SW 1271 (cell line): Measurements from ENCODE around the gene TLR3.
"Not testable (repeated sequence)": the region's sequence is repeated elsewhere in the genome, so short reads cannot be mapped to it uniquely, and the experiment has no call there.

Experiments used
- DNase-seq, 2 experiments: peaks; one replicate each; lab custom pipeline; 2025; lab: John Stamatoyannopoulos, UW

TLR3 gene

DNA sequence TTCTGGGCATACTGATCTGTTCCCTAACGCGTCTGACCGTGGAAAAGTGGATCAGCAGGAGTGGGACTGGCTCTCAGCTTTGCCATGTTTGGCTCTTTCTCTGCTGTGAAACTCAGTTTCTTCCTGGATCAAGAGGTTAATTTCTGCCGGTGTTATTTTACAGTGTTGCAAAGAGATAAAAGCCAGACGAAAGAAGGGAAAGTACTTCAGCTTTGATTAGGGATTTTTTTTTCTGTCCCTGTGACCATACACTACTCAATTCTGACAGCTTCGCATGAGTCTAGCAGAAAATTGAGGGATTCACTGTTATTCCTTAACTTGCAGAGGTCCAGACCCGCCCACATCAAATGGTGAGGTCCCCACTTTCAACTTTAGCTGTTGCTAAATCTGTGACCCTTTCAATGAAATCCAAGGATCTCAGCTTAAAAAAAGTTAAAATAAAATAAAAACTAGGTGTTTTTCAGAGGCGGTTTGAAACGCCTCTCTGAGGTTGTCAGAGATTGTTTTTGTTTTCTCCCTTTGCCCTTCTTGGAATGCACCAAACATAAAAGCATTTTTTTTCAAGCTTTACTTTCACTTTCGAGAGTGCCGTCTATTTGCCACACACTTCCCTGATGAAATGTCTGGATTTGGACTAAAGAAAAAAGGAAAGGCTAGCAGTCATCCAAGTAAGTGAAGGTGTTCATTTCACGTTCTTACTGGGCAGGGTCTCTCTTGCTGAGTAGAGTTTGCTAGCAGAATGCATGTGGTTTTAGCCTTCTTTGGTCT, at the start of gene TLR3:
Gene TLR3 (plus strand): TSS at position 576 of the 768 bp plus-strand sequence. CDS start 7,464 bp downstream, outside the sequence.
- no peak for DNase-seq

DNA sequence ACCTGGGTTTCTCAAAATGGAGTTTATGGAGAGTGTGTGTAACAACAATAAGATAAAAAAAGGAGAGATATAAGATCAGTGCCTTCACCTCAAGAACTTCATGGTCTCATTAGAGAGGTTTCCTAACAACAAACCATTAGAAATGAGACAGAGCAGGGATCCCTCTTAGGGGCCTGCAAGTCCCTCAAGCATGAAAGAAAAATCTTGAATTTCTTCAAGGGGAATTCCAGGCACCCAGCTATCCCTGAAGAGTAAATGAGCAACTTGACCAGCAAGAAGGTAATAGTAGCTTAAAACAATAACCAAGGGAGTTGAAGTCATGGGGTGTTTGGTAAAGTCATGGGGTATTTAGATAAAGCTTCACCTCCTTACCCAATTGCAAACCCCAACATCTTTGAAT, 49.7 kb upstream of the TLR3 start:
- no peak for DNase-seq

DNA sequence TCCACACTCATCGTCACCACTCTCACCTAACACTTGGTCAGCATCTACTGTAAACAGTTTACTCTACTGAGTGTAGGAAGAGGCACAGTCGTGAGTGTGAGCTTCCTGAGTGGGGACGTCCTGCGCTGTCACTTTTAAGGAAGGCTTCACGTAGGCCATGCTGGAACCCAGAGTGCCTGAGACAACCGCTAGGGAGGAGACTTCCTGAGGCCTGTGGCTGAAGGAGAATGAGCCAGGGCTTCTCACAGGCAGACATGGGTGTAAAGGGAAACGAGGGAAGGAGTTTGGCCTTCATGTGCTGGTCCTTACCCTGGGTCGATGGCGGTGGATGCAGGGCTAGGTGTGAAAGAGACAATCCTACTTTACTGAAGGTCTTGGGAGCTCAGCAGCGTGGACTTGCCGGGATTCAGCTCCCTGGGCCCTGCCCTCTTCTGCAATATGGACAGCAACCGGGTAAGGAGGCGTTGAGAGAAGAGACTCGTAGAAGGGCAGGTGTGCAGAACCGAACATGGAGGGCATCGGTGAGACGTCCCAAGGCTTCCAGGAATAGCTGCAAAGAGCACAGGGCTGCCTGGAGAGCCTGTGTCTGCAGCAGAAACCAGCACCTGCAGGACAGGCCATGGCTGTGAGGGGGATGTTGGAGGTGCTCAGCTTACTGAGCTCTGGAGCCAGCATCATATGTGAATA, 48.7 kb upstream of the TLR3 start:
- DNase-seq, result no peak

DNA sequence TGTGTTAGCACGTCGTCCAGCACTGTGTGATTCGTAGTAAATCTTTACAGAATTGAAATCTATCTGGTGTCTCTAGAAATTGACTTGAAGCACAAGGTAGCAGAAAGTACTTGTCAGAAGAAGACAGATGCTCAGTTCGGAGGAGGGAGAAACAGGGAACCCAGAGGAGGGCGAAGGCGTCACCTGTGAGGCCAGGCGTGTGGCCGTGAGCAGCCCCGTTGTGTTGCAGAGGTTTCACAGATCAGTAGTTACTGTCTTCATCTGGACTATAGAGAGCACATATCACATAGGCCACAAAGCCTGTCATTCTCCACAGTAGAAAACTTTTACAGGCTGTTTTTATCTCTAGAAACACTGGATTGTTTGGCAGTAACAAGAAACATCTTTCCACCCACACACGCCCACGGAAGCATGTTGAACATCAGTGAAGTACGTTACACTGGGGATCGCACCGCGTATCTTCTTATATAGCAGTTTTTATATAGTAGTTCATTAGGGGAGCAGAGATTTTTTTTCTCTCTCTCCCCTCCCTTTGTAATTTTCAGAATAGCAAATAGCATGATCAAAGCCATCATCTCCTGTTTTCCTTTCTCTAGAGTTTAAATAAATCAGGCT, 48.1 kb upstream of the TLR3 start:
- no peak for DNase-seq

DNA sequence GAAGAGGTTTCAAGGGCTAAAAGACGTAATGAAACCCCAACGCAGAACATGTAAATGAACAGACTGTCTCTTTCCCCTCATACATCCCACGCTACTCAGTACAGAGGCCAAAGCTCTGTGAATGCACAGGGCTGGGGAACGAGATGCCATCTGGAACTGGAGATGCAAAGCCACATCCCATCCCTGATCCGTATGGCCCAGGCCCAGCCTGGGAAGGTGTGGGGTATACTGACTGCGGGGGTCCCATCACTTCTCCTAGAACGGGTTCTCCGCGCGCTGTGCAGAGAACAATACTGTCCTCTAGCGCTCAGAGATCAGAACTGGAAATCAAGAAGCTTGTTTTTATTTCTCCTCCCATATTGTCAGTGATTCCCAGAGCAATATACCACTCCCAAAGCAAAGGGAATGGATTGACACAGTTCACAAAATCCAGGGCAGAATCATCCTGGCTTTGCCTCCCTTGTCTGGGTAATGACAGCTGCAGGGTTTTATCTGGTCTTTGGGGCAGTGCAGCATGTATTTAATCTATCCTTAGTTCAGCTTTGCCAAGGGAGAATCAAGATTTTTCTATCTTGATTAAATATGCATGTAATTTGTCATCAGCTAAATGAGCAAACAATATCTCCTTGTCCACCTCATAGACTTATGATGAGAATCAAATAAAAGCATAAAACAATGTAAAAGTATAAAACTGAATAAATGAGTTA, 47.3 kb upstream of the TLR3 start:
- no peak for DNase-seq

DNA sequence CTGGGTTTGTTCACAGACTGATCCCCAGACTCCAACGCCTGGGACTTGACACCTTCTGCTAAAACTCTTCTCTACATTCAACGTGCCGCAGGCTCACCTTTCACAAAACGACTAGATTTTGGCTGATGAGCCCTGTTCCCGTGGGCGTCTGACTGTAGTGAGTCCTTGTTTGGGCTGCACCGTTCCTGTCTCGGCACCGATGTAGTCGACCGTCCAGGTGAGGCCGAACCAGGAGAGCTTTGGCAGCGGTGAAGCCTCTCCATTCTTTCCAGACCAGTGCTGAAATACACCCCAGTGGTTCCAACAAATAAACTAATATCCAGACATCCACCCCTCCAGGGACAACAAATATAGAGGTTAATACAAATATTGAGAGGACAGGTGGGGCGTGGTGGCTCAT, 45.0 kb upstream of the TLR3 start:
- no peak for DNase-seq

DNA sequence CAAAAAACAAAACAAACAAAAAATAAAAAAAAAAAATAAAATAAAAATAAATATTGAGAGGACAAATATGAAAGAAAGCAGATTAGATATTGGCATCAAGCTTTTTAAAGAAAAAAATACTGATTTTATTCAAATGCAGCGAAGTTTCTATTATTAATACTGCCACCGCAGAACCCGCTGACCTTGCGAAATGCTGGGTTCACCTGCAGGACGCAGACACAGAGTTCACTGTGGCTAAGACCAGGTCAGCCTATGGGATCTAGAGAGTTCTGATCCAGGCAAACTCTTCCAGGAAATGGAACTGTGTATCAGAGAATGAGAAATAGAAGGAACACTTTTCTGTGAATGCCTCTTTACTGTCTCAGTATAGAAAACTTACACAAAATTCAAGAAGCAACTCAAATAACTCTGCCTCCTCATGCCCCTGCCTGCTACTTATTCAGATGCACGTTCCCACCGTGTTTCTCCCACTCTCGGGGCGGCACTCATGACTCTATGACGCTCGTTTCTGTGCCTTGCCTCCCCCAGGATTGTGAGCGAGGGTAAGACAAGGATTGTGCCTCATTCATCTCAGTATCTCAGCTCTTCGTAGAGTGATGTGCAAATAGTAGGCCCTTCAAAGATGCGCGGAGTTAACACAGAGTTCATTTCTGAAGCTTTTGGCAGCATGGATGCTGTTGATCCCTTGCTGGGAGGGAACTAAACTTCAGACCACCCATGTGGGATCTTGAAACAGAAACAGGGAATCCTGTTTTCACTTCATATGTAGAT, 44.1 kb upstream of the TLR3 start:
- DNase-seq, result no peak

DNA sequence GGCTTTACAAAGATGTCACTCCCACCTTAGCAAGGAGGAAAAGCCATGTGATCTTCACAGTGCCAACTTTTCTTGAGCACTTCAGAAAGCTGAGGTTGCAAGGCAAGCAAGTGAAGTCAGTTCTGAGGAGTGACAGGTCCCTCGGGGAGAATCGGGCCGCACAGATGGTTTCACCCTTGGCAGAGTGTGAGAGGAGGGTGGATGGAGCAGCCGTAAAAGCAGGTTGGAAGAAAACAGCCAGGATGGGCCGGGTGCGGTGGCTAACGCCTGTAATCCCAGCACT, 43.6 kb upstream of the TLR3 start:
- DNase-seq, result no peak

DNA sequence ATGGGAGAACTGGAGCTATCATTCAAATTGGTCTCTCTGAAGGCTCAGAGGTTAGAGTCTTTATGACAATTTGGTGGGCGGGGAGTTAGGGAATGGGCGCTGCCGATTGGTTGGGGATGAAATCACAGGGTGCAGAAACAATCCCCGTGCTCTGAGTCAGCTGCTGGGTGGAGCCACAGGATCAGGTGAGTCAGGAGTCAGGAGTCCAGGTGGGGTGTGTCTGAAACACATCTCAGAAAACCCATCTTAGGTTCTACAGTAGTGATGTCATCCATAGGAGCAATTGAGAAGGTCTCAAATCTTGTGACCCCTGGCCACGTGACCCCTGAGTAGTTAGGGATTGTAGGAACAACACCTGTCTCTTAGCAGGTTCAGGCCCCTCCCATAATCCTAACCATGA, 41.6 kb upstream of the TLR3 start:
- DNase-seq, result no peak

DNA sequence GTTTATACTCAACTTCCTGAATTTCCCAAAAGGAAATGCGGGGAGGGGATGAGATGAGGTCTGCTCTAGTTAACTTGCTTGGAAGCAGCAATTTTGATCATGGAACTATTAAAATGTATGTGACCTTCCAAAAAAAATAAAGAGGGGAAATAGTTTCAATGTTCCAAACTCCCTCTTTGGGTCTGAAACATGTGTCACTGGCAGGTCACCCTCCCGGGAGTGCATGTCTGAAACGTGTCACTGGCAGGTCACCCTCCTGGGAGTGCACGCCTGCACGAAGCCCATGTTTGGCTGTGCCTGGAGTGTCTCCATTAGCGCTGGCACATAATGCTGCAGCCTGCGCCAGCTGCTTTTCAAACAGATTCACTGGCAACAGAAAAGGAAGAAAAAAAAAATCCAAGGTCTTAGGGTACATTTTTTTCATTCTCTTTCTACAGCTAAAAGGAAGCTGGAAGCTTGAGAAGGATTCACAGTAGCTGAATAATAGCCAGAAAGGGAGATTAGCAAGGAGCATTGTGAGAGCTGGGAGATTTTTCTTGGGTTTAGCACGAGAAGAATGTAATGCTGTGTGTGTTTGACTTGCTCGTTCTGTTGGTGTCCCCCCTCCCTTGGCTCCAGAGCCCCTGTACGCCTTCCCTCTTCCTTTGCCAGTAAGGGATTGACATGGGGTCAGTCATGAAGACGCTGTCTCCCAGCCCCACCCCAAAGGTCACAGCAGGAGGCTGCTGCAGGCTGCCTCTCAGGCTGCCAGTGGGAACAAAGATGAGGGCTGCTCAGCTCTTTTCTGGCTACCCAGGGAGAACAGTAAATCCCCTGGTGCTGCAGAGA, 39.2 kb upstream of the TLR3 start:
- DNase-seq, result no peak

DNA sequence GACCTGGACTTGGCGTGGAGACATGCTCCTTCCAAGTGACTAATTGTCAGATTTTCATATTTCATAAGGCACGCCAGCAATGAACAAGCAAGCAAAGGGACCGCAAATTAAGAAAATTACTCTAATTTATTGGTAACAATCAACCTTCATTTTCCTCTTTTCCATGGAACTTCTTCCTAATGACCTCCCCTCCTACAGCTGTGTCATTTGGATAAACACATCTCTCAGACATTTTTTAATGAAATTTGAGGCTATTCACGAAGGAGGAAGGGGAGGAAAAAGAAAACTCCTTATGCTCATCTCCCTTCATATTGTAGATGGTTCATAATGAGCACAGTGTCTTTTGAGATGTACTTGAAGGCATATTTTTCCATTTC, 38.6 kb upstream of the TLR3 start:
- DNase-seq, result no peak

DNA sequence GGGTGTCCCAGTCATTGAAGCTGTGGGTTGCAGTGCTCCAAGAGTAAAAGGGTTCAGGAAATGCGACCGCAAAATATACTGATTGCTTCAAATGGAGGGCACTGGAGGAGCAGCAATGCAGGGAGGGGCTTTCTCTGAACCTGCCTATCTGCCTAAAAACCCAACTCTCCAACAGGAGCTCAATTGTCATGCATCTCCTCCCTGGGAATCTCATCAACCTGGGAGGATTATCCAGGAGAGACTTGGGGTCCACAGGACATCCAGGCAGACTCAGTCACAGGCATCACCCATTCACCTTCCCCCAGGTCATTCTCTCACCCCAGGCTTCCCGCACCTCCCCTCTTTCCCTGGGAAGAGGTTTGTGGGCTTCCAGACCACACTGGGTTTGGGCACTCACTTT, 38.2 kb upstream of the TLR3 start:
- no peak for DNase-seq

DNA sequence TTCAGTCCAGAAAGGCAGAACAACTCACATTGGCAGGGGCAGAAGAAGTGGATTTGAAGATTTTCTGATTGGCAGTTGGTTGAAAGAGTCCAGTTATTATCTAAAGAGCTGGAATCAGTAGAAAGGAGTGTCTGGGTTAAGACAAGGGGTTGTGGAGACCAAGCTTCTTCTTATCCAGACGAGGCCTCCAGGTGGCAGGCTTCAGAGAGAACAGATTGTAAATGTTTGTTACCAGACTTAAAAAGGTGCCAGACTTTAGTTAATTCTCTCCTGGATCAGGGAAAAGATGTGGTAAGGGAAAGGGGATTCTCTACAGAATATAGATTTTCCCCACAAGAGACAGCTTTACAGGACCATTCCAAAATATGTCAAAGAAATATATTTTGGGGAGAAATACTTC, 36.7 kb upstream of the TLR3 start:
- DNase-seq, result no peak

DNA sequence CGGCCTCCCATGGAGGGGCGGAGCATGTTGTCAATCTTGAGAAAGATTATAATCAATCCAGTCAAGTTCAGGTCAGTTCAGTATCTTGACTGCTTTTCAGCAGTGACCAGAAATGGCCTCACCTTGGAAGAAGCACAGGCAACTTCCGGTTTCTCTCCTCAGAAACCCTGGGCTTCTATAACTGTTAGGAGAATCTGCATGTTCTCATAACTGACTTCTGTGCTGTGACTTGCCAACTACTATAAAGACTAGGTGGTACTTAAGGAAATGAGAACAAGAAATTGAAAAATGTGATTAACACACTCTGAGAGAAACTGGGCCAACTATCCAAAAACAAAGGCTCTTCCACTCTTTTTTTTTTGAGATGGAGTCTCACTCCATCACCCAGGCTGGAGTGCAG, 35.9 kb upstream of the TLR3 start:
- DNase-seq, result no peak

DNA sequence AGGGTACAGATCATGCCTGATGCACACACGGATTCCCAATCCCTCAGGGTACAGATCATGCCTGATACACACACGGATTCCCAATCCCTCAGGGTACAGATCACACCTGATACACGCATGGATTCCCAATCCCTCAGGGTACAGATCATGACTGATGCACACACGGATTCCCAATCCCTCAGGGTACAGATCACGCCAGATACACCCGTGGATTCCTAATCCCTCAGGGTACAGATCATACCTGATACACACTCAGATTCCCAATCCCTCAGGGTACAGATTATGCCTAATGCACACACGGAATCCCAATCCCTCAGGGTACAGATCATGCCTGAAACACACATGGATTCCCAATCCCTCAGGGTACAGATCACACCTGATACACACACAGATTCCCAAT, 34.3 kb upstream of the TLR3 start:
- not testable (repeated sequence) for DNase-seq

DNA sequence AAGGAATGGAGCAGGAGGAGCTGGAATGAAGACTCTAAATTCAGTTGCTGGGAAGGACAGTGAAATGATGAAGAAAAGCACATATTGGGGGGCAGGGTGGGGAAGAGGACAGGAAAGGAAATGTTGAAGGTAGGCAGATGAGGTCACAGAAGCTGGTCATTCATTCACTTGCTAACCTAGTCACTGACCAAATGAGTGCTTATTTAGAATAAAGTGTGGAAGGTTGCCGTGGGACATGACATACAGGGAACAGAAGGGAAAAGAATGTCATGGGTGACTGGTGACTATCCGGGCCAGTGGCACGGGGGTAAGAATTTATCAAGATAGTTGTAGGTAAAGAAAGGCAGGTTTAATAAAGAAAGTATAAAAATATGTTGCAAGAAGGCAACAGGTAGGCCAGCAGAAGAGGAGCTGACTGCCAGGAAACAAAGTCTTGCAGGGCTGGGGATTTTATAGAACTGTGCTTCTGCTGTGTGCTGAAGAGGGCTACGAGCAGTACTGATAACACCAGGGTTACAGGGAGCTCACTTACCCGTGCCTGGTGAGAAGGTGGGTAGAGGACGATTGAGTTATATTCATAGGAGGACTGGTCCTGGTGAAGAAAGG, 31.9 kb upstream of the TLR3 start:
- no peak for DNase-seq

DNA sequence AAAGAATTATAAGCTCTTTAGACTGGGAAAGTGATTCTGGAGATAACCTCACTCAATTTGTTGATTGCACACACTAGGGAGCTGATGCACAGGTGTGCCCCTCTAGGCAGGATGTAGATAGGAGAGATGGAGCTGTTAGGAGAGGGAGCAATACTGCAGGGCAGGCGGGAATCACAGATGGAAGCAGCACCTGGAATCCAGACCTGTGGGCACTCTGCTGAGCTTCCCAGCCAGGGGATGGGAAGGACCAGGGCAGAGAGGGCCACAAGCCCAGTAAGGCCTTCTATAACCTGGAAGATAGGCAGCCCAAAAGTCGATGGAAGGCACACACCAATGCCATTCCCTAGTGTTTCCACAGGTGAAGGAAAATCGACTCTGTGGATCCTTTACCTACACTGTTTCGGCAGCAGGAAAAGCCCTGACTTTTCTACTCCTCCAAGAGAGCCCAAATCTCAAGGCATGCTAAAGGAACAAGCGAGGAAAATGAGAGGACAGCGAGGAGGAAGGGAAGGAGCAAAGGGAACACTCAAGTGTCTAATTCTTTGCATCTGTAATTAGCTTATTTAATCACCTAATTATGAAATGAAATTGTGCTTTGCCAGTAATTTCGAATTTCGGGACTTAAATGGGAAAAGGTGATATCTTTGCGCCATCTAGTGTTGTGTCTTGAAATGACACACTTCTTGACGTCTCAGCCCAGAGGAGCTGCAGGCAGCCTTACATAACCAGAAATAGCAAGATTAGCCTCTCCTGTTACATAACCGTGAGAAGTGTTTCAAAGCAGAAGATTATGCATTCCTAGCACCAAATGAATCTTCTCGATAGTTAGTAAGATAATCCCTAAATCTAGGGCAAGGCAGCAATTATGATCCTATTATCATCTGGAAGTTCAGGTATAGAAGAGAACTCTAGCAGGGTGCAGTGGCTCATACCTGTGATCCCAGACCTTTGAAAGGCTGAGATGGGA, 31.0 kb upstream of the TLR3 start:
- DNase-seq, result peak; percentile 0 to 51

DNA sequence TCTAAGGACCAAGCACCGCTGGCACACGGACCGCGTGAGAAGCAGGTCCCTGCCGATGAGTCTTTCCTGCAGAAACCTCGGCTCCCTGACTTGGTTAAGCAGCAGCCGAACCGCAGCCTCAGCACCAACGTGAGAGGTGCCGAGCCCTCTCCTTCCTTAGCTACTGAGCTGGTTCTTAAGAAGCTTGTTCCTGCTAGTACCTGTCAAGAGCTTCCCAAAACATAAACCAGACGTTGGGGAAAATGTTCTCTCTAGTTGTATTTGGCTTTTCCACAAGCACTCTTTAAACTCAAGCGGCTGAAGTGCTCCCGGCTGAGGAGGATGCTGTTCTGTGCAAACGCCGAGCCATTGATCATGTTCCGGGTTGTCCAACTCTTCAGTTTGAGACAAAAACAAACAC, 29.3 kb upstream of the TLR3 start:
- no peak for DNase-seq

DNA sequence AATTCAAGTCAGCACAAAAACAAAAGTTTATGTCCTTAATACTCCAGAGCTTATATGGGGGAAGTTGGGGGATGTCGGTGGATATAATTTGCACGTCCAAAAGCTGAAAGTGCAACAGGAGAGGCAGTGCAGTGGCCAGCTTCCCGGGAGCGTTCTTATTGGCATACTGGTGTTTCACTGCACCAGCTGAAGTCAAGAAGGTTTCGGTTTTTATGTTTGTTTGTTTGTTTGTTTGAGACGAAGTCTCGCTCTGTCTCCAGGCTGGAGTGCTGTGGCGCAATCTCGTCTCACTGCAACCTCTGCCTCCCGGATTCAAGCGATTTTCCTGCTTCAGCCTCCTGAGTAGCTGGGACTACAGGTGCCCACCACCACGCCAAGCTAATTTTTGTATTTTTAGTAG, 28.6 kb upstream of the TLR3 start:
- no peak for DNase-seq

DNA sequence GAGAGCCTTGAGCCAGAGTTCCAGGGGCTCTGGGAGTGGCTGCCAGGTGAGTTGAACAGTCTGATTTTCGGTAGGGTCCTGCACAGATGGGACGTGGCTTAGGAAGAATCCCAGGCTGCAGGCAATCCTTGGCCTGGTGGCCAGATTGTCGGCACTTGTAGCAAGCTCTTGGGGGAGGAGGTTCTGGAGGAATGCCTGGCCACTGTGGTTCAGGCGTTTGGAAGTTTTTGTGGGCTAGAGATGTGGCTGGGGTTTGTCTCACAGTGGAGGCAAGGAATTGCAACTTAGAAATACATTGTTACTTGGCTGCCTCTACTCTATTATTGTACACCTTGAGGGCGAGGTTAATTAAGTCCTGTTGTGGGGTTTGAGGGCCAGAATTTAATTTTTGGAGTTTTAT, 21.5 kb upstream of the TLR3 start:
- DNase-seq, result not testable (repeated sequence)
